GM12878 (cell line): ENCODE data around the gene GLUL. TPM values are rescaled to one million over a fixed set of nuclear protein-coding genes. Genes with fewer than 3 reads are reported as not detected.

Experiments used
- ATAC-seq: fragments of 200-7000 bp; cut with Tn5 transposase; 3 replicates; pipeline ENCODE4 v1.9.1; 2020; ENCODE audit warnings: mild to moderate bottlenecking, moderate library complexity
- BruUV-seq: library from RNA; stranded (reverse); fragments of 400-500 nt; replicated peaks from 2 replicates; lab custom pipeline; 2021; lab: Mats Ljungman, UMichigan
- CTCF ChIA-PET: fragments of 300-600 bp; sonication (Branson Sonifier 250); formaldehyde crosslinking; extraction: SDS; loops from one replicate; lab custom pipeline; 2021; ENCODE audit warnings: inconsistent platforms; lab: Yijun Ruan, JAX
- POLR2A ChIA-PET: fragments of 350-600 bp; formaldehyde crosslinking; extraction: SDS; loops from one replicate; lab custom pipeline; 2021; ENCODE audit warnings: inconsistent platforms; lab: Charles Lee
- RAD21 ChIA-PET: fragments of 300-600 bp; sonication (Branson Sonifier 250); formaldehyde crosslinking; loops from one replicate; lab custom pipeline; 2023; ENCODE audit warnings: antibody characterized with exemption; ENCODE audit not compliant: unreplicated experiment; lab: Charles Lee
- SMC1A ChIA-PET: fragments of 300-600 bp; sonication (Branson Sonifier 250); formaldehyde crosslinking; loops from one replicate; lab custom pipeline; 2023; ENCODE audit not compliant: unreplicated experiment, uncharacterized antibody; lab: Charles Lee
- DNase-seq: peaks from one replicate; pipeline ENCODE4 v3.0.0-alpha.2; 2011; ENCODE audit warnings: low read depth, low spot score
- FAIRE-seq: peaks from 3 replicates; lab custom pipeline; 2011; peaks lifted over from hg19 to GRCh38; lab: Jason Lieb, UNC
- H2AFZ ChIP-seq: 2 replicates; pipeline ENCODE4 v1.6.0; 2011; ENCODE audit warnings: low read depth, low read length, control low read depth; ENCODE audit not compliant: control insufficient read depth
- H3K27ac ChIP-seq: 2 replicates; pipeline ENCODE4 v1.5.1; 2011; ENCODE audit warnings: control low read depth; ENCODE audit not compliant: control insufficient read depth, insufficient read depth
- H3K27me3 ChIP-seq, 2 experiments: replicated peaks in 1 of 2; 2 replicates each; pipeline versions ENCODE4 v1.6.0 to v1.6.1; 2011; ENCODE audit warnings: low read length in 1 of 2; ENCODE audit not compliant: control insufficient read depth in 2 of 2, insufficient read depth in 2 of 2
- H3K36me3 ChIP-seq, 2 experiments: 2 replicates each; pipeline ENCODE4 v1.5.1; 2011; ENCODE audit warnings: low read length in 1 of 2; ENCODE audit not compliant: control insufficient read depth in 2 of 2, insufficient read depth in 2 of 2
- H3K4me1 ChIP-seq: 2 replicates; pipeline ENCODE4 v1.6.1; 2011; ENCODE audit warnings: mild to moderate bottlenecking, low read length, moderate library complexity, mixed read lengths; ENCODE audit not compliant: control insufficient read depth, insufficient read depth
- H3K4me2 ChIP-seq: 2 replicates; pipeline ENCODE4 v1.6.0; 2011; ENCODE audit warnings: control low read depth; ENCODE audit not compliant: control insufficient read depth, insufficient read depth
- H3K4me3 ChIP-seq: fragments of 200-600 bp; sonication (generic); 2 replicates; pipeline ENCODE4 v1.5.1; 2016
- H3K79me2 ChIP-seq: 2 replicates; pipeline ENCODE4 v1.6.0; 2011; ENCODE audit warnings: low read length; ENCODE audit not compliant: control insufficient read depth, insufficient read depth
- H3K9ac ChIP-seq: 2 replicates; pipeline ENCODE4 v1.8.0; 2011; ENCODE audit warnings: low read length, control low read depth, mixed read lengths; ENCODE audit not compliant: control insufficient read depth, insufficient read depth
- H3K9me3 ChIP-seq: replicated peaks from 3 replicates; pipeline ENCODE4 v1.5.1; 2011; ENCODE audit warnings: mild to moderate bottlenecking, low read length; ENCODE audit not compliant: control insufficient read depth, insufficient read depth
- H4K20me1 ChIP-seq: 2 replicates; pipeline ENCODE4 v1.6.0; 2011; ENCODE audit not compliant: control insufficient read depth, insufficient read depth
- MTA2 ChIP-seq: fragments of 450-650 bp; IDR thresholded peaks from 2 replicates; pipeline ENCODE4 v1.6.1; 2016; ENCODE audit warnings: low read depth, mild to moderate bottlenecking, moderate library complexity
- NR2F1 ChIP-seq: fragments of 450-650 bp; conservative IDR thresholded peaks from 2 replicates; pipeline ENCODE4 v1.6.1; 2017; ENCODE audit warnings: mild to moderate bottlenecking
- SREBF1 ChIP-seq: IDR thresholded peaks from 2 replicates; pipeline ENCODE4 v1.6.1; 2012; ENCODE audit warnings: mild to moderate bottlenecking, low read length
- ZNF622 ChIP-seq: fragments of 450-650 bp; IDR thresholded peaks from 2 replicates; pipeline ENCODE4 v1.6.1; 2017; ENCODE audit warnings: mild to moderate bottlenecking, inconsistent platforms
- in situ Hi-C: fragments of 300-500 bp; cut with MboI; formaldehyde crosslinking; loops from 9 replicates; pipeline ENCODE4 v1.14.3; 2018; ENCODE audit warnings: mixed read lengths
- intact Hi-C: fragments of 100-400 bp; cut with micrococcal nuclease; formaldehyde crosslinking; loops from one replicate; pipeline ENCODE4 v1.14.2; 2022; ENCODE audit not compliant: unreplicated experiment
- polyA plus RNA-seq, 11 experiments: library from polyadenylated mRNA; depleted of rRNA in 4 of 11; unstranded in 6 of 11; stranded (reverse) in 5 of 11; fragments of >200 nt; fragmentation: Nextera tagmentation in 4 of 11; fragmentation: Illumina TruSeq in 1 of 11; extraction: Ambion mirVana in 4 of 11; extraction: Trizol in 1 of 11; gene quantifications; 1 replicate in 1 of 11; 2 replicates in 10 of 11; pipeline versions ENCODE4 v1.2.1 to v1.2.3, GENCODE V29; 2011 to 2016; ENCODE audit warnings: inconsistent platforms in 2 of 11, missing spikeins in 2 of 11, low read depth in 1 of 11
- total RNA-seq, 4 experiments: library from RNA; depleted of rRNA in 3 of 4; stranded (reverse); fragments of >200 nt in 3 of 4; fragmentation: Illumina TruSeq in 1 of 4; extraction: Trizol in 1 of 4; gene quantifications; 2 replicates each; pipeline versions ENCODE4 v1.2.1 to v1.2.3, GENCODE V29; 2013 to 2021
- TF ChIP-seq, protein P1 (sequence below), 3 experiments: IDR thresholded peaks in 2 of 3; conservative IDR thresholded peaks in 1 of 3; 2 replicates each; pipeline ENCODE4 v1.5.1; 2011; ENCODE audit warnings: low read depth in 3 of 3, low read length in 3 of 3, mild to moderate bottlenecking in 3 of 3, control low read depth in 2 of 3, moderate library complexity in 2 of 3, inconsistent platforms in 1 of 3, mixed read lengths in 1 of 3; ENCODE audit not compliant: control insufficient read depth in 2 of 3, insufficient read depth in 1 of 3; ENCODE audit errors: extremely low read depth in 1 of 3

The GLUL gene
- total and polyA plus RNA-seq, 10 of the 15 experiments (the other 5 are each of a cell fraction or from before 2014, with no cell fraction given): 2.3 to 392 (median 164) TPM

DNA sequence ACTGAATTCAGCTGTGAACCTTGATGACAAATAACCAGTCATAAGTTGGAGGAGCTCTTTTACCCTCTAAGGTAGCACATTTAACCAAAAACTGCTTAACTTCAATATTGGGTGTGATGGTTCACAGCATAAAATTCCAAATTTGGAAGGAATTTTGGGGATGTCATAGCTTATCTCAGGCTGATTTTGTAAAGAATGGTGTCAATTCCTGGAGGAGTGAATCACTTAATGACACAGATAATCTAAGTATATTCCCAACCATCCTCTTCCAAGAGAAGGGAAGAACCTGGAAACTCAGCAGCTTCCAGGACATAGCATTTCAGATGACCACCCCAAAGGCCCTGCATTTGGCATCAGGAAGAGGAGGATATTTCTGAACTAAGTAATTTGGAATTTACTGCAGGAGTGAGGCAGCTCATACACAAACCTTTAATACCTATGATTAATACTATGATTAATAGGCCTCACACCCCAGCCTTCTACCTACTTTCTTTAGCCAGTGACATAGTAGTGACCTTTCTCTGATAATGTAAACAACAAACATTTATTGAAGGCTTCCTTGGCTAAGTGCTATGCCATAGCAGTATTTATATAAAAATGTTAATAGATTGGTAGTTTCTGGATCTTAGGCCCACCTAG is 14.5 kb downstream of the GLUL start:
- no peaks in the 10 kb centered on the region for H3K79me2 ChIP-seq
- TF ChIP-seq MTA2 (no peak), ZNF622 (no peak), SREBF1 (no peak), NR2F1 (no peak)
- TF ChIP-seq, protein P1, sequence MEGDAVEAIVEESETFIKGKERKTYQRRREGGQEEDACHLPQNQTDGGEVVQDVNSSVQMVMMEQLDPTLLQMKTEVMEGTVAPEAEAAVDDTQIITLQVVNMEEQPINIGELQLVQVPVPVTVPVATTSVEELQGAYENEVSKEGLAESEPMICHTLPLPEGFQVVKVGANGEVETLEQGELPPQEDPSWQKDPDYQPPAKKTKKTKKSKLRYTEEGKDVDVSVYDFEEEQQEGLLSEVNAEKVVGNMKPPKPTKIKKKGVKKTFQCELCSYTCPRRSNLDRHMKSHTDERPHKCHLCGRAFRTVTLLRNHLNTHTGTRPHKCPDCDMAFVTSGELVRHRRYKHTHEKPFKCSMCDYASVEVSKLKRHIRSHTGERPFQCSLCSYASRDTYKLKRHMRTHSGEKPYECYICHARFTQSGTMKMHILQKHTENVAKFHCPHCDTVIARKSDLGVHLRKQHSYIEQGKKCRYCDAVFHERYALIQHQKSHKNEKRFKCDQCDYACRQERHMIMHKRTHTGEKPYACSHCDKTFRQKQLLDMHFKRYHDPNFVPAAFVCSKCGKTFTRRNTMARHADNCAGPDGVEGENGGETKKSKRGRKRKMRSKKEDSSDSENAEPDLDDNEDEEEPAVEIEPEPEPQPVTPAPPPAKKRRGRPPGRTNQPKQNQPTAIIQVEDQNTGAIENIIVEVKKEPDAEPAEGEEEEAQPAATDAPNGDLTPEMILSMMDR (IDR thresholded peaks at IDR 0.05 in 2 of 3, conservative IDR thresholded peaks at IDR 0.05 in 1 of 3; ENCODE audit: control insufficient read depth in 2 of 3, extremely low read depth in 1 of 3, insufficient read depth in 1 of 3, low read depth in 3 of 3, low read length in 3 of 3): no peak
- H3K27ac ChIP-seq: no peak overlapping the region
- SMC1A ChIA-PET: interaction anchor here (0.7 to 2.0 kb wide), 8 partner anchors 9 to 234 kb away, joined by 3 to 7 read pairs (median 3); partner anchors contain the start of gene GLUL
- no peaks in the 10 kb centered on the region; a peak in 2 of 4 replicates for H3K27me3 ChIP-seq
- no peak overlapping the region for H3K4me3 ChIP-seq
- H3K4me2 ChIP-seq: no peak overlapping the region
- in situ Hi-C loops (no loop called here), intact Hi-C loops (no loop called here)
- H3K4me1 ChIP-seq: no peaks in the 10 kb centered on the region
- no peak overlapping the region for H3K9ac ChIP-seq
- H2AFZ ChIP-seq: no peak overlapping the region
- RAD21 ChIA-PET: no interaction called here
- no TSS peak for BruUV-seq
- H3K9me3 ChIP-seq: no peaks in the 10 kb centered on the region
- ATAC-seq (no peak), DNase-seq (no peak), FAIRE-seq (no peak)
- CTCF ChIA-PET: interaction anchor here (1.7 to 2.1 kb wide), 2 partner anchors 19 to 233 kb away, joined by 6 to 9 read pairs; no protein-coding TSS in a partner anchor
- no peaks in the 10 kb centered on the region for H4K20me1 ChIP-seq
- POLR2A ChIA-PET: no interaction called here
- no peaks in the 10 kb centered on the region for H3K36me3 ChIP-seq
